Activated T-cell treated with anti-CD3 and anti-CD28 coated beads for 1 hour (primary cell): ENCODE results near the gene LAT.
"Not testable (repeated sequence)": the region's sequence is repeated elsewhere in the genome, so short reads cannot be mapped to it uniquely, and the experiment has no call there.

ENCODE experiments used
- DNase-seq: peaks from one replicate; pipeline ENCODE4 v3.0.0-alpha.2; 2020; ENCODE audit warnings: low read depth

The LAT gene

GRCh38 chr16:28977703-28978662 is 6.9 kb upstream of the LAT start:
- DNase-seq: no peak

GRCh38 chr16:28980330-28980729 is 4.5 kb upstream of the LAT start:
- DNase-seq: not testable (repeated sequence)

- no peak for DNase-seq
Observed at GRCh38 chr16:28980929-28981328, 3.9 kb upstream of the LAT start.

GRCh38 chr16:28981517-28981916 is 3.3 kb upstream of the LAT start:
- no peak for DNase-seq

GRCh38 chr16:28982418-28982817 is 2.4 kb upstream of the LAT start:
- DNase-seq: no peak

GRCh38 chr16:28982949-28983348 is 1.9 kb upstream of the LAT start:
- DNase-seq: no peak

- no peak for DNase-seq
Observed at GRCh38 chr16:28983644-28984043, 1.2 kb upstream of the LAT start.

- DNase-seq: no peak
Observed at GRCh38 chr16:28984091-28984490, 761 bp upstream of the LAT start.

GRCh38 chr16:28985211-28986041 is 574 bp downstream of the LAT start:
- DNase-seq: no peak

- DNase-seq: no peak
Observed at GRCh38 chr16:28986046-28986445, 1.2 kb downstream of the LAT start.

GRCh38 chr16:28986492-28986891 is 1.6 kb downstream of the LAT start:
- DNase-seq: no peak

GRCh38 chr16:28987170-28987853 is 2.5 kb downstream of the LAT start:
- DNase-seq: no peak

- DNase-seq: no peak
Observed at GRCh38 chr16:28989363-28989762, 4.5 kb downstream of the LAT start.

GRCh38 chr16:28990375-28991040 is 5.7 kb downstream of the LAT start:
- DNase-seq: peak; percentile 53

GRCh38 chr16:28991687-28992086 is 6.8 kb downstream of the LAT start:
- DNase-seq: no peak

- no peak for DNase-seq
Observed at GRCh38 chr16:28992496-28992895, 7.6 kb downstream of the LAT start.

GRCh38 chr16:28998837-28999236 is 14.0 kb downstream of the LAT start:
- no peak for DNase-seq

- no peak for DNase-seq
Observed at GRCh38 chr16:28999577-28999976, 14.7 kb downstream of the LAT start.

GRCh38 chr16:29000019-29000418 is 15.2 kb downstream of the LAT start:
- DNase-seq: no peak

GRCh38 chr16:29004496-29005139 is 19.8 kb downstream of the LAT start:
- DNase-seq: not testable (repeated sequence)
